GM10248 (cell line): Measurements from ENCODE around the gene G2E3.
A peak's percentile ranks its signal among the peaks of the same experiment; 100 is the strongest.

Source experiments
- CTCF ChIA-PET: fragments of 300-600 bp; sonication (Branson Sonifier 250); formaldehyde crosslinking; extraction: SDS; loops from one replicate; lab custom pipeline; 2021; ENCODE audit warnings: antibody characterized with exemption; lab: Yijun Ruan, JAX
- POLR2A ChIA-PET: fragments of 350-650 bp; sonication (Branson Sonifier 250); formaldehyde crosslinking; extraction: SDS; loops from one replicate; lab custom pipeline; 2020; ENCODE audit warnings: antibody characterized with exemption; lab: Yijun Ruan, JAX
- DNase-seq: peaks from one replicate; pipeline ENCODE4 v3.0.0; 2012; ENCODE audit errors: extremely low spot score
- TF ChIP-seq, protein P1 (sequence below): IDR thresholded peaks from 2 replicates; pipeline ENCODE4 v1.5.1; 2012; ENCODE audit warnings: mild to moderate bottlenecking, low read depth; ENCODE audit errors: extremely low read depth, missing control alignments, control extremely low read depth

Gene G2E3

DNA sequence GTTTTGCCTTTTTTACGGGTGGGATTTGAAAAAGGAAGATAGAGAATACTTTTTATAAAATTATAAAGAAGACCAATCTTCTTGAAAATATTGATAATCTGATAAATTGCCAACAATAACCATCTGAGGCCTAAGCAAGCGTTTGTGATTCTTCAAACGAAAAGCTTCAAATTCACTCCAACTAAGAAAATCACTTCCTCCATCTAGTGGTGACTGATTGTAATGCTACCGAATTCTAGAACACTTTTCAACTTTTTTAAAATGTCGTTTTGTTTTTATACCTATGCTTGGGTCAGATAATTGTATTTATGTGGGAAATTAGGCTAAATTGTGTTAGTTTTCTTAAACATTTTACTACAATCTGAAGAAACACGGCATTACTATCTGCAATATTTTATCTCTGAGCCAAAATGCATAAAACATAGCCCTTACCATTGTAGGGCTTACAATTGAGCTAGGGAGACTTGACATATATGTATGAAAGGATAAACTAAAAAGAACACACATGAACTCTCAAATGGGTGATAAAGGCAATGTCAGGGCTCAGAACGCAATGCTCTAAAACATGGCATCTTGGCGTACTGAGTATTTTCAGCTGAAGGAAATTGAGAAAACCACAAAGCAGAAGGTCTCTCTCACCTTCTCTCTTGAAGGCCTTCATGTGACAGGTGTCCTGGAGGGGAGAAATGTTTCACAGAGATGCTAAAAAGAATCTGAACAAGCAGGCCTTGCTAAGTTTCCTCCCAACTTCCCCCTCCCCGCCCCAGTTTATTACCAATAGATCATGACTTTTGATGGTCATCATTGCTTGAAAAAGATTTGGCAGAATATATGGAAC is 36.8 kb upstream of the G2E3 start:
- TF ChIP-seq, protein P1, sequence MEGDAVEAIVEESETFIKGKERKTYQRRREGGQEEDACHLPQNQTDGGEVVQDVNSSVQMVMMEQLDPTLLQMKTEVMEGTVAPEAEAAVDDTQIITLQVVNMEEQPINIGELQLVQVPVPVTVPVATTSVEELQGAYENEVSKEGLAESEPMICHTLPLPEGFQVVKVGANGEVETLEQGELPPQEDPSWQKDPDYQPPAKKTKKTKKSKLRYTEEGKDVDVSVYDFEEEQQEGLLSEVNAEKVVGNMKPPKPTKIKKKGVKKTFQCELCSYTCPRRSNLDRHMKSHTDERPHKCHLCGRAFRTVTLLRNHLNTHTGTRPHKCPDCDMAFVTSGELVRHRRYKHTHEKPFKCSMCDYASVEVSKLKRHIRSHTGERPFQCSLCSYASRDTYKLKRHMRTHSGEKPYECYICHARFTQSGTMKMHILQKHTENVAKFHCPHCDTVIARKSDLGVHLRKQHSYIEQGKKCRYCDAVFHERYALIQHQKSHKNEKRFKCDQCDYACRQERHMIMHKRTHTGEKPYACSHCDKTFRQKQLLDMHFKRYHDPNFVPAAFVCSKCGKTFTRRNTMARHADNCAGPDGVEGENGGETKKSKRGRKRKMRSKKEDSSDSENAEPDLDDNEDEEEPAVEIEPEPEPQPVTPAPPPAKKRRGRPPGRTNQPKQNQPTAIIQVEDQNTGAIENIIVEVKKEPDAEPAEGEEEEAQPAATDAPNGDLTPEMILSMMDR, result peak; percentile 59
- ChIA-PET POLR2A (no interaction called here), CTCF (interaction anchor here (0.7 to 3.3 kb wide), 13 partner anchors 8 to 245 kb away, joined by 3 to 14 read pairs (median 5); no protein-coding TSS in a partner anchor)
- peak; percentile 22 for DNase-seq

- TF ChIP-seq, protein P1, result no peak
- no peak for DNase-seq
- ChIA-PET POLR2A (no interaction called here), CTCF (no interaction called here)
These were observed 33.1 kb upstream of the G2E3 start for GRCh38 chr14:30525833-30526232.

DNA sequence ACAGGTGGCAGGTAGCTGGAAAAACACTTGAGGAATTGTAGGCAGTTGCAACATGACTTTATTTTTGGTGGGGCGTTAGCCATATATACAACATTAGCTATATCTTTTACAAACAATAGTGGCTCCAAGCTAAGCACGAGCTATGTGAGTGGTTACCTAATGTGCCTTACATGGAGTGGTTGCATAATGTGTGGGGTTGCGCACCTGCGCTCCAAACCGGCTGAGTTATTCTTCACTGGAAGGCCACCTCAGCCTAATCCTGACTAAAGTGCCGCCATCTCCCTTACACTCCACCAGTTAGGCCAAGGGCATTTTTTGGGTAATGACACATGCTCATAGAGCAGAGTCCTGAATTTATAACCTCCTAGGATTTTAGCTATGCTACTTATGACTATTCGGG is 31.8 kb upstream of the G2E3 start:
- no peak for DNase-seq
- TF ChIP-seq, protein P1, result no peak
- CTCF ChIA-PET, result no interaction called here
- POLR2A ChIA-PET, result no interaction called here

DNA sequence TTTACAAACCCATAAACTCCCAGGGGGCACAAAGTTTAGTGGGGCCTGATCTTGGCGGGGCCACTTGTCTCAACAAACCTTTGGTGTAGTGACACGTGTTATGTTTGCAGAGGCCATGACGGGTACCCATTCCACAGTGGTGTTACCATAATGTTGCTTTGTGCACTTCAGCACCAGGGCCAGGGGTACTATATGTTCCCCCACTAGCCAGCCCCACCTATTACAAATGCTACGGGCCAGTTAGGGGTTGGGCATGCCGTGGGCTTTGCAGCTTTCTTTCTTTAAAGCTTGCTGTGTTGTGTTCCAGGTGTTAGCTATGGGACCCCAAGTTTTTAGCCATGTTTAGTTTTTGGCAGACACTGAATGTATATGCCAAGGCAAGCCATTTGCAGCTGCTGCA is 30.8 kb upstream of the G2E3 start:
- CTCF ChIA-PET, result no interaction called here
- POLR2A ChIA-PET, result no interaction called here
- DNase-seq, result no peak
- TF ChIP-seq, protein P1, result no peak

GRCh38 chr14:30528778-30529642 is 29.9 kb upstream of the G2E3 start:
- CTCF ChIA-PET, result interaction anchor here (1.5 kb wide), 1 partner anchor 10 kb away, joined by 4 read pairs; no protein-coding TSS in a partner anchor
- no peak for DNase-seq
- POLR2A ChIA-PET, result no interaction called here
- TF ChIP-seq, protein P1, result no peak

GRCh38 chr14:30532264-30532663 is 26.7 kb upstream of the G2E3 start:
- ChIA-PET POLR2A (no interaction called here), CTCF (interaction anchor here (1.6 to 2.3 kb wide), 2 partner anchors 10 to 18 kb away, joined by 3 to 14 read pairs; no protein-coding TSS in a partner anchor)
- DNase-seq, result no peak
- TF ChIP-seq, protein P1, result no peak
